GM19239 (cell line): Measurements from ENCODE around the gene PPP1CA.
A peak's percentile ranks its signal among the peaks of the same experiment; 100 is the strongest.
"Not testable (repeated sequence)": the region's sequence is repeated elsewhere in the genome, so short reads cannot be mapped to it uniquely, and the experiment has no call there.

ENCODE experiments used
- DNase-seq: peaks from one replicate; pipeline ENCODE4 v3.0.0; 2011; ENCODE audit warnings: low spot score; ENCODE audit not compliant: insufficient read length
- FAIRE-seq: peaks from 2 replicates; lab custom pipeline; 2011; peaks lifted over from hg19 to GRCh38; lab: Jason Lieb, UNC

The PPP1CA gene

DNA sequence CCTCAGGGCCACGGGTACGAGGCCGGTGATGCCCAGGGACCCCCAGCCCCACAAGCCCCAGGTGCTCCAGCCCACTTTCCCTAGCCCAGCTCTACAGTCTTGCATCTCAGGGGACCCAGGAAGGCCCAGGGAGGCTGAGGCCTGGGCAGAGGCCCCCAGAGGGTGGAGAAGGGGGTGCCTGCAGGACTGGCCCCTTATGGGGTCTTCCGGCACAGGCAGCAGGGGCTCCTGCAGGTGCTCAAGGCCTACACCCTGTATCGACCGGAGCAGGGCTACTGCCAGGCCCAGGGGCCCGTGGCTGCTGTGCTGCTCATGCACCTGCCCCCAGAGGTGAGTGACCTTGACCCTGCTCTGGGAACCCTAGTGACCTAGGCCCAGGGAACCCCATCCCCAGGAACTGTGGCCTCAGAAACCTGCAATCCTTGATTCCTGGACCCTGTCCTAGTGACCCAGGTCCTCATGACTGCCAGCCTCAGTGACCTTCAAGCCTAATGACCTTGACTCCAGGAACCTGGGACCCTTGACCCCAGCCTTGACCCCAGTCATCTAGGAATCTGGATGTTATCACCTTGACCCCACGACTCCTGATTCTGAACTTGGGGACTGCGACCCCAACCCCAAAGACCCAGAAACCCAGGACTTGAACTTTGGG is 4.2 kb upstream of the PPP1CA start:
- FAIRE-seq (no peak), DNase-seq (no peak)

DNA sequence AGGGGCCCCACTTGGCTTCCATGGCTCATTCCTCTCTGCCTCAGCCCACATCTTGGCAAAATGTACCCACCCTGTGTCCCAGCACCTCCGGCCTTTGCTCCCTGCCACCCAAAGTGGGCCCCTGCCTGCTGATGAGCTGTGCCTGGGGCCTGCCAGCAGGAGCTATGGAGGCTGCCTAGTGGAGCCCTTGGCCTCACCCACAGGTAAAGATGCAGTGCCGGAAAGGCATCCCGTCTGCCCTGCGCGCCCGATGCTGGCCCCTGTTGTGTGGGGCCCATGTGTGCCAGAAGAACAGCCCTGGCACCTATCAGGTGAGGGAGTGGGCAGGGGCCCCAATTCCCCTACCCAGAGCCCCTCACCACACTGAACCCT is 3.5 kb upstream of the PPP1CA start:
- FAIRE-seq = no peak
- no peak for DNase-seq

DNA sequence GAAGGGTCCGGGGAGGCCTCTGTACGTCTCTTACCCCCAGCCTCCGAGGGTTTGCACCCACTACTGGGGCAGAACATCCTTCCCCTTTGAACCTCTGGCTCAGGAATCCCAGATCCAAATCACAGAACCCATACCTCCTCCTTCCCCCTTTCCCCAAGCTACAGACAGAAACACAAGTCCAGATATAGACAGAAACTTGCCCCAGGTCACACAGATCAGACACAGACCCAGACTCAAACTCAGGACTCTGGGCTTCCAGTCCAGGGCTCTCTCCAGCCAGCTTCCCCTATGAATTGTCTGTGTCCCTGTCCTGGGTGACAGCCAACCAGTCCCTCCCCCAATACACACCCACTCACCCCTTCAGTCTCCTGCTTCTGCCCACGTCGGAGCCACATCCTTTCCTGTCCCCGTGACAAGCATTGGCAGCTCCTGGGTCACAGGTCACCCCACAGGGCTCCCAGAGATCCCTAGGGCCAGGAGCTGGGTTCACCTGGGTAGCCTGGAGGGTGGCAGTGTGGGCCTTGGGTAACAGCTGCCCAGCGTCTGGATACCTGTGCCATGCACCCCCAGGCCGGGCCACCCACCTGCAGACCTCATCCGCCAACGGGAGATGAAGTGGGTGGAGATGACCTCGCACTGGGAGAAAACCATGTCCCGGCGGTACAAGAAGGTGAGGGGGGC is 3.0 kb upstream of the PPP1CA start:
- peak; percentile 68 for FAIRE-seq
- no peak for DNase-seq

DNA sequence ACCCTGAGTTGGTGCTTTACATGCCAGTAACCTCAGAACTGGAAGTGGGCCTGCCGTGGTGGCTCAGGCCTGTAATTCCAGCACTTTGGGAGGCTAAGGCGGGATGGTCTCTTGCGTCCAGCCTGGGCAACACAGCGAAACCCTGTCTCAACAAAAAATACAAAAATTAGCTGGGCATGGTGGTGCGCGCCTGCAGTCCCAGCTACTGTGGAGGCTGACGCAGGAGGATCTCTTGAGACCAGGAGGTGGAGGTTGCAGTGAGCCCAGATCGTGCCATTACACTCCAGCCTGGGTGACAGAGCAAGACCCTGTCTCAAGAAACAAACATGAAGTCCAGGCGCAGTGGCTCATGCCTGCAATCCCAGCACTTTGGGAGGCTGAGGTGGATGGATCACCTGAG is 1.4 kb upstream of the PPP1CA start:
- DNase-seq = not testable (repeated sequence)
- FAIRE-seq = peak; percentile 18

GRCh38 chr11:67402192-67402839 is 658 bp upstream of the PPP1CA start:
- not testable (repeated sequence) for FAIRE-seq

DNA sequence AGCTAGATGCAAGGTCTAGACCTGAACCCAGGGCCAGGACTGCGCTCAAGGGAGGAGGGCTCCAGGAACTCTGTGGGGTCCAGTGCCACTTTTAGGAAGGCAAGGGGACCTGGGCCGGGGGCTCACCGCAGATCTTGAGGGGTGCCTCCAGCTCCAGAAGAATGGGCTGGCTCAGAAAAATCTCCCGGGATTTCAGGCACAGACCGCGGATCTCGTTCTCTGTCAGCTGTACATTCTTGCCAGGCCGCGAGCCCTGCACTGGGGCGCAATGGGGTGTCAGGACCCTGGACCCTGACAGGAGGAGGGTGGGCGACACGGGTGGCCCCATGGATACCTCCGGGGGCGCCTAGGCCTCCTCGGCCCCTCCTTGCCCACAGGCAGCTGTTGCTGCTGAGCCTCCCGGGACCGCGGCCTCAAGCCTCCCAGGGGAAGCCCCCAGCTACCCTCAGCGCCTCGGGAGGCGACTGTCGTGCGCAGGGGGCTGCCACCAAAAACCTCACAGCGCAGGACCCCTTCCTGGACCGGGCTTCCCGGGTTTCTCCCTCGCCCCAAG is 640 bp downstream of the PPP1CA start:
- FAIRE-seq (peak; percentile 53), DNase-seq (no peak)

More at GRCh38 chr11:67402192-67402839, 658 bp upstream of the PPP1CA start:
- DNase-seq = not testable (repeated sequence)

GRCh38 chr11:67400251-67400941 is 1.3 kb downstream of the PPP1CA start:
- no peak for FAIRE-seq

DNA sequence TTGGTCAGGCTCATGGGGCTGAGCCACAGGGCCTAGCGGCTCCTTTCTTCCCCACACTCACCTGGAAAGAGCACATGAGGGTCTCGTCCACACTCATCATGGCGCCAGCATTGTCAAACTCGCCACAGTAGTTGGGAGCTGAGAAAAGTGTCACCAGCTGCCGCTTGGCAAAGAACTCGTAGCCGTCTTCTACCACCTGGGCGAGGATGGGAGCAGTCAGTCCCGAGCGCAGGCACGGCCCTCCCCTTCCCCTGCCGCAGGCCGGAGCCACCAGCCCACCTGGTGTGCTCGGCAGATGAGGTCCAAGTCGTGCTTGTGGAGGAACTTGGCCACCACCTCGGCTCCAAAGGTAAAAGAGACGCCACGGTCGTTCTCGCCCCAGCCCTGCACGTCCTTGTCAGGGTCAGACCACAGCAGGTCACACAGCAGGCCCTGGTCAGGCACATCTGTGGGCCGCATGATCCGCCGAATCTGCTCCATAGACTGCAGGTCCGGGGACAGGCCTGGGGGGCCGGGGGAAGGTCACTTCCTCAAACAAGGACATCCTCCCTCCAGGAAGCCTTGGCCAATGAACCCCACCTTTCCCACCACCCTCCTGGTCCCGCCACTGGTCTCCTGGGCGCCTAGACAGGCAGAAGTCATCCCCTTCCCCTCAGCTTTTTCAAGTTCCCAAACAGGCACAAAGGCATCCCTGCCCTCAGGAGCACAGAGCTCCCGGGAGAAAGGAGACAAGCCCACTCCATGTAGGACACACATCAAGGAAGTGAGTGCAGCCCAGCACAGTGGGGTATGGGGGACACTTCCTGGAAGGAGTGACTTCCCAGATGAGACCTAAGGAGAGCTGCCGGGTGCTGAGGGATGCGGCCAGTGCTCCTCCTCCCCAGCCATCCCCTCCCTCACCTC is 2.7 kb downstream of the PPP1CA start:
- no peak for FAIRE-seq
- DNase-seq = no peak

More at GRCh38 chr11:67400251-67400941, 1.3 kb downstream of the PPP1CA start:
- DNase-seq = no peak

DNA sequence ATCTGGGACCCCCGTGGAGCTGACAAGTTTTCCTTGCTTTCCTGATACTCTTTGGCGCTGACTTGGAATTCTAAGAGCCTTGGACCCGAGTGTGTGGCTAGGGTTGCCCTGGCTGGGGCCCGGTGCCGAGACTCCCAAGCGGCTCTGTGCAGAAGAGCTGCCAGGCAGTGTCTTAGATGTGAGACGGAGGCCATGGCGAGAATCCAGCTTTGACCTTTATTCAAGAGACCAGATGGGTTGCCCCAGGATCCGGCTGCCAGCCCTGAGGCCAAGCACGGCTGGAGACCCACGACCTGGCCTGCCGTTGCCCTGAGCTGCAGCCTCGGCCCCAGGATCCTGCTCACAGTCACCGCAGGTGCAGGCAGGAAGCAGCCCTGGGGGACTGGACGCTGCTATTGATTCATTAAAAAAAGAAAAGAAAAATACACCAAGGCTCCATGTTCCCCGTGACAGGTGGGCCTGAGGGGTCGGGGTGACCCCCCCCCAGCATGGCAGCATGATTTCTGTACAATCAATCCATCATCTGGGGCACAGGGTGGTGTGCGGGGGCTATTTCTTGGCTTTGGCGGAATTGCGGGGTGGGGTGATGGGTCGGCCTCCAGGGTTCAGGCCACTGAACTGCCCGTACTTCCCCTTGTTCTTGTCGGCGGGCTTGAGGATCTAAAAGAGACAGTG is 3.5 kb downstream of the PPP1CA start:
- FAIRE-seq = no peak
- no peak for DNase-seq

DNA sequence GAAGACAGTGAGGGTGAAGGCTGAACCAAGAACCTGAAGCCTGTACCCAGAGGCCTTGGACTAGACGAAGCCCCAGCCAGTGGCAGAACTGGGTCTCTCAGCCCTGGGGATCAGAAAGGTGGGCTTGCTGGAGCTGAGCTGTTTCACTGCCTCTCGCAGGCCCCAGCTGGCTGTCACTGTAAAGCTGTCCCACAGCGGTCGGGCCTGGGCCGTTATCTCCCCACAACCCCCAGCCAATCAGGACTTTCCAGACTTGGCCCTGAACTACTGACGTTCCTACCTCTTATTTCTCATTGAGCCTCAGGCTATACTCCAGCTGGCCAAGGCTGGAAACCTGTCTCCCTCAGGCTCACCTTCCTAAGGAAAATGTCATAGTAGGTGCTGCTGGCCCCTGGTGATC is 4.1 kb downstream of the PPP1CA start:
- FAIRE-seq (no peak), DNase-seq (no peak)

DNA sequence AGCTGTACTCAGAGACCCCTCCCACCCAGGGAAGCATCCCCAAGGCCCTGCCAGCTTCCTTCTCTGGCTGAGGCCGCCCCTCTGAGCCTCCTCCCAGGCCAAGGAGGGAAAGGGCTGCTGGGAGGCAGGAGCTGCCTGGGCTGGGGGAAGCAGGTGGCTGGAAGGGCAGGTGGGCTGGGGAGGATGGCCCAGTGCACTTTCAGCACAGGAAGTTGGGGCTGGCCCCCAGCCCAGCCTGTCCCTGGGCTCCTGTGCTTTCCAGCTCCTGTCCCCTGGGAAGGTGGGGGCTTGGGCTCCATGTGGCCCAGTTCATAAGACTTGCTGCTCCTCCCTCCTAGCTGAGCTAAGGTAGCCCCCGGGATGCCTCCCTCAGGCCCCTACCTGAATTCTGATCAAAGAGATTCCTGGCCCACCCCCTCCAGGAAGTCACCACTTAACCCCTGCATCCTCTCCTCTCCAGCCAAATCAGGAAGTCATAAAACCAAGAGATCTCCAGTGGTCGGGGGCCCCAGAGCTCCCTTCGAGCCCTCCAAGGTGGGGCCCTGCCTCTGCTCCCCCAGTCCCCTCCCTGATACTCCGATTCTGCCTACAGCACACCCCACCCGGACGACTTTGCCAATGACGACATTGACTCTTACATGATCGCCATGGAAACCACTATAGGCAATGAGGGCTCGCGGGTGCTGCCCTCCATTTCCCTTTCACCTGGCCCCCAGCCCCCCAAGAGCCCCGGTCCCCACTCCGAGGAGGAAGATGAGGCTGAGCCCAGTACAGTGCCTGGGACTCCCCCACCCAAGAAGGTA is 4.9 kb downstream of the PPP1CA start:
- DNase-seq (no peak), FAIRE-seq (no peak)

GRCh38 chr11:67396259-67396581 is 5.4 kb downstream of the PPP1CA start:
- no peak for FAIRE-seq

GRCh38 chr11:67395555-67396258 is 6.0 kb downstream of the PPP1CA start:
- no peak for DNase-seq
- no peak for FAIRE-seq

More at GRCh38 chr11:67396259-67396581, 5.4 kb downstream of the PPP1CA start:
- DNase-seq = no peak

GRCh38 chr11:67393990-67394389 is 7.7 kb downstream of the PPP1CA start:
- DNase-seq = no peak
- no peak for FAIRE-seq

GRCh38 chr11:67393437-67393836 is 8.2 kb downstream of the PPP1CA start:
- FAIRE-seq = no peak

DNA sequence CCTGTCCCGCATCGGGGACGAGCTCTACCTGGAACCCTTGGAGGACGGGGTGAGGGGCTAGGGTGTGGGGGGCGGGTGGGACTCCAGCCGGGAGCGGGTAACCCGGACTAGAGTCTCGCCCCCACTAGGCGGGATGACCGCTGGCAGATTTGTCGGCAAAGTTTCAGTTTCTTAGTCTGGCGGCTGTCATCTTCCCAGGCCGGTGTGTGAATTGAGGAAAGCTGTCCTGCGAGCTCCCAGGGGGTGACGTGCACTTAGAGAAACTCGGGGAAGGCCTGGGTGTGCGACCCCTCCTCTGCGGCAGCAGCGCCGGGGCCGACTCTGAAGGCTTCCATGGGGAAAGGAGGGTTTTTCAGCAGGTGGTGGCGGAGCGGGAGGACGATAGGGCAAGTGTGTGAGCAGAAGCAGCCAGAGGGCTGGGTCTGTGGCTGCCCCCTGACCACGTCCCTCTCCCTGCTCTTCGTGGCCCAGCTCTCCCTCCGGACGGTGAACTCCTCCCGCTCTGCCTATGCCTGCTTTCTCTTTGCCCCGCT is 9.4 kb downstream of the PPP1CA start:
- no peak for DNase-seq
- FAIRE-seq = peak; percentile 4

More at GRCh38 chr11:67393437-67393836, 8.2 kb downstream of the PPP1CA start:
- DNase-seq = no peak
